Ishikawa (cell line): ENCODE results near the gene RPS6KA2.

ENCODE experiments used
- FOXM1 ChIP-seq: IDR thresholded peaks from 2 replicates; pipeline ENCODE4 v1.6.1; 2012; ENCODE audit warnings: low read depth, borderline replicate concordance
- NFIC ChIP-seq: IDR thresholded peaks from 2 replicates; pipeline ENCODE4 v1.6.1; 2012
- REST ChIP-seq: IDR thresholded peaks from 2 replicates; pipeline ENCODE4 v1.6.1; 2012; ENCODE audit warnings: low read depth, mild to moderate bottlenecking

- TF ChIP-seq FOXM1, result no peak
- TF ChIP-seq REST, result no peak
- no peak for TF ChIP-seq NFIC
These were observed 132.1 kb downstream of the RPS6KA2 start for GRCh38 chr6:166494757-166495486.
